DND-41 (cell line): ENCODE results near the gene SH3RF3.

Experiments
- ATAC-seq: fragments of 200-7000 bp; cut with Tn5 transposase; 3 replicates; pipeline ENCODE4 v1.9.1; 2021; ENCODE audit warnings: low read depth; ENCODE audit not compliant: insufficient read depth
- DNase-seq: peaks from one replicate; pipeline ENCODE4 v3.0.0-alpha.2; 2020
- H2AFZ ChIP-seq: 2 replicates; pipeline ENCODE4 v1.6.0; 2012; ENCODE audit warnings: low read depth, low read length
- H3K27ac ChIP-seq: 2 replicates; pipeline ENCODE4 v1.5.1; 2012; ENCODE audit warnings: low read length, inconsistent platforms
- H3K27me3 ChIP-seq: fragments of 200-600 bp; sonication (generic); 2 replicates; pipeline ENCODE4 v1.6.0; 2012; ENCODE audit warnings: low read length, mild to moderate bottlenecking, inconsistent platforms; ENCODE audit not compliant: insufficient read depth, poor library complexity
- H3K36me3 ChIP-seq: 2 replicates; pipeline ENCODE4 v1.5.1; 2012; ENCODE audit warnings: low read length, inconsistent platforms; ENCODE audit not compliant: insufficient read depth
- H3K4me1 ChIP-seq: 2 replicates; pipeline ENCODE4 v1.5.1; 2012; ENCODE audit warnings: mild to moderate bottlenecking, low read length; ENCODE audit not compliant: insufficient read depth
- H3K4me2 ChIP-seq: 2 replicates; pipeline ENCODE4 v1.6.0; 2012; ENCODE audit warnings: mild to moderate bottlenecking, moderate library complexity, low read length, inconsistent platforms; ENCODE audit not compliant: insufficient read depth
- H3K4me3 ChIP-seq, 2 experiments: fragments of 200-600 bp in 1 of 2; shearing (Covaris generic) in 1 of 2; 2 replicates each; pipeline ENCODE4 v1.5.1; 2012 to 2016; ENCODE audit warnings: inconsistent platforms in 2 of 2, low read length in 2 of 2, mild to moderate bottlenecking in 2 of 2, low read depth in 1 of 2, moderate library complexity in 1 of 2
- H3K79me2 ChIP-seq: 2 replicates; pipeline ENCODE4 v1.6.0; 2012; ENCODE audit warnings: low read length, inconsistent platforms; ENCODE audit not compliant: insufficient read depth
- H3K9ac ChIP-seq: 2 replicates; pipeline ENCODE4 v1.6.0; 2012; ENCODE audit warnings: low read depth, mild to moderate bottlenecking, inconsistent platforms, low read length, moderate library complexity
- H3K9me3 ChIP-seq: 2 replicates; pipeline ENCODE4 v1.5.1; 2012; ENCODE audit warnings: low read length, moderate library complexity, mild to moderate bottlenecking, inconsistent platforms; ENCODE audit not compliant: insufficient read depth, severe bottlenecking
- H4K20me1 ChIP-seq: 2 replicates; pipeline ENCODE4 v1.6.0; 2012; ENCODE audit warnings: low read length; ENCODE audit not compliant: insufficient read depth
- CTCF ChIP-seq: IDR thresholded peaks from 2 replicates; pipeline ENCODE4 v1.5.1; 2012; ENCODE audit warnings: borderline replicate concordance, low read length, moderate library complexity, mild to moderate bottlenecking; ENCODE audit not compliant: poor library complexity, severe bottlenecking; ENCODE audit errors: extremely low read depth
- EZH2 ChIP-seq: IDR thresholded peaks from 3 replicates; pipeline ENCODE4 v1.6.1; 2012; ENCODE audit warnings: borderline replicate concordance, low read depth, mild to moderate bottlenecking, moderate library complexity, low read length, inconsistent platforms; ENCODE audit not compliant: severe bottlenecking

The SH3RF3 gene

DNA sequence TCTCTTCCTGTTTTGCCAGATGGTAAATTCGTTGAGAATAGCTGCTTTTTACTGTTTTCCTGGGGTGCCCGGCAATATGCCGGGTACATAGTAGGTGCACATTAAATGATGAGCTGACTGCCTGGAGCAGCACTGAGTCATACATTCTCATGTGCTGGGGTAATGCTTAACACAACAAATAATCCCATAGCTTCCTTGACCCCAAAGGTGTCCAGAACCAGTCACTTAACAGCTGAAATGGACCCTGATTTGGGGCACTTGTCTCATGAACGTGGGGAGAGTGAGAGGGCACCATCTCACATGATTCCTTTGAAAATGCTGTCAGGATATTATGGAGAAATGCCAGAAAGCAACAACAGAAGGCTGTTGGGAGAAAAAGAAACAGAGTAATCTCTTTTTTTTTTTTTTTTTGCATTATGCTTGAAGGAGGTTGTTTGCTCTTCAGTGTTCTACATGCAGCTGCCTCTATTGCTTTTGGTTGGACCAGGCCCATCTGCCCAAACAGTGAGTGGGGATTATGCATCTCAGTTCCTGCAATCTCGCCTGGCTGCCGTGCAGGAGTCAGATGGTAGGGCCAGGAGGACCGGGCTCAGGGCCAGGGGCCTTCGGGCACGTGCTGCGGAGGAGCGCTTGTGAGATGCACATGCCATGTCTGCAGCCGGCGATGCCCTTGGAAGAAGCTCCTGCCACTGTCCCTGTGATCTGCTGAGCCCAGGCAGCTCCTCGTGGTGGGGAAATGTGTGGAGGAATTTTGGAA lies 162.1 kb downstream of the SH3RF3 start:
- Histone ChIP-seq H2AFZ (no peak overlapping the region), H3K4me2 (no peak overlapping the region), H3K27ac (no peak overlapping the region), H3K27me3 (peaks cover 7% of the 10 kb centered on the region), H3K9ac (no peak overlapping the region), H3K36me3 (no peaks in the 10 kb centered on the region), H3K4me1 (no peaks in the 10 kb centered on the region), H3K4me3 (no peak overlapping the region), H3K9me3 (no peaks in the 10 kb centered on the region), H3K79me2 (no peaks in the 10 kb centered on the region), H4K20me1 (peaks cover 4% of the 10 kb centered on the region; the same call in 1 of the 2 replicates)
- ATAC-seq (no peak), DNase-seq (no peak)
- no peak for TF ChIP-seq EZH2
- no peak for TF ChIP-seq CTCF

- no peak overlapping the region for H3K9ac ChIP-seq
- H3K27me3 ChIP-seq, result no peaks in the 10 kb centered on the region
- no peak overlapping the region for H3K27ac ChIP-seq
- TF ChIP-seq EZH2 (no peak), CTCF (no peak)
- no peak overlapping the region for H2AFZ ChIP-seq
- peaks cover 4% of the 10 kb centered on the region; the same call in 1 of the 2 replicates for H4K20me1 ChIP-seq
- H3K4me2 ChIP-seq, result no peak overlapping the region
- no peaks in the 10 kb centered on the region for H3K36me3 ChIP-seq
- no peaks in the 10 kb centered on the region for H3K9me3 ChIP-seq
- ATAC-seq (no peak), DNase-seq (no peak)
- no peak overlapping the region for H3K4me3 ChIP-seq
- no peaks in the 10 kb centered on the region for H3K4me1 ChIP-seq
- H3K79me2 ChIP-seq, result no peaks in the 10 kb centered on the region
Measured at GRCh38 chr2:109292386-109292785, 163.4 kb downstream of the SH3RF3 start.

DNA sequence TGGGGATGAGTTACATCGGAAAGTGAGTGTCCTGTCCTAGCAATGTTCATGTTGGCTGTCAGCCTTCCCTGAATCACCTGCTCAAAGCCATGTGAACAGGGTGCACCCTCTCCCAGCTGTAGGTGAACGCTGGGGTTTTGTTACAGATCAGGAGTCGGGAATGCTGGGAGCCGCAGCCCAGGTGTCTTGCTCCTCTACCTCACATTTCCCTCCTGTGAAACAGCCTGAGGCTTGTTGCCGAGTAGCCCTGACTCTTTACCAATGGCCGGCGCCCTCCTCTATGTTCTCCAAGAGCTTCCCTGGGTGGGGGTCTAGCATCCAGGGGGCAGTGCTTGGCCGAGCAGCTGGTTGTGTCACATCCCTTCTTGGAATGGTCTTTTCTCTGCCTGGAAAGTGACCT lies 164.7 kb downstream of the SH3RF3 start:
- Histone ChIP-seq H3K9ac (no peak overlapping the region), H3K27ac (no peak overlapping the region), H3K4me2 (no peak overlapping the region), H3K4me3 (no peak overlapping the region), H3K36me3 (no peaks in the 10 kb centered on the region), H3K27me3 (no peaks in the 10 kb centered on the region), H3K4me1 (no peaks in the 10 kb centered on the region), H3K9me3 (no peaks in the 10 kb centered on the region), H3K79me2 (no peaks in the 10 kb centered on the region), H4K20me1 (peaks cover 4% of the 10 kb centered on the region; the same call in 1 of the 2 replicates), H2AFZ (no peak overlapping the region)
- ATAC-seq, result no peak
- no peak for TF ChIP-seq CTCF
- no peak for TF ChIP-seq EZH2
- no peak for DNase-seq
